ENCODE measurements around the gene SND1. TPM values are rescaled to one million over a fixed set of nuclear protein-coding genes. Genes with fewer than 3 reads are reported as not detected.

The SND1 gene
- total and polyA plus RNA-seq, 10 of the 15 experiments (the other 5 are each of a cell fraction or from before 2014, with no cell fraction given), result 52.4 to 270 (median 146) TPM

DNA sequence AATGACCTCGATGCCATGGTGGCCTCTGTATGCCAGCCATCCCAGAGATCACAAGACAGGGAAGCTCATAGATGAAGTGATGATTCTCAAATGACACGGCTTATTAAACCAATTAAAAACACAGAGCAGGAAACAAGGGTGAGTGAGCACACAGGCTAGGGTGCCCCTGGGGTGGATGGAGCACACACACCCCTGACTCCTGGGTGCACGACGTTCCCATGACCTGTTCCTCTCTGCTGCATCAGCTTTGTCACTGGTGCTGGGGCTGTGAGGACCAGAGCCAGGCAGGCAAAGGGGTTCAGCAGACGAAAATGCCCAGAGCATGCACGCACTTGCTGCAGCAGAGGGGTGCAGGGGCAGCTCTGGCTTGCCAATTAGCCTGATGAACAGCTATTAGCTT is 465.7 kb downstream of the SND1 start:
- Histone ChIP-seq H3K27me3 (replicated peaks in 1 of 2; ENCODE audit: control insufficient read depth in 2 of 2, insufficient read depth in 2 of 2, low read length in 1 of 2) (no peaks in the 10 kb centered on the region; a peak in 1 of 4 replicates), H3K27ac (ENCODE audit: control insufficient read depth, insufficient read depth) (no peak overlapping the region), H3K4me2 (ENCODE audit: control insufficient read depth, insufficient read depth) (no peak overlapping the region), H3K9ac (ENCODE audit: control insufficient read depth, insufficient read depth, low read length) (no peak overlapping the region), H3K9me3 (replicated peaks; ENCODE audit: control insufficient read depth, insufficient read depth, low read length) (no peaks in the 10 kb centered on the region), H3K4me1 (ENCODE audit: control insufficient read depth, insufficient read depth, low read length) (peaks cover 4% of the 10 kb centered on the region; the same call in 1 of the 2 replicates), H3K79me2 (ENCODE audit: control insufficient read depth, insufficient read depth, low read length) (no peaks in the 10 kb centered on the region), H4K20me1 (ENCODE audit: control insufficient read depth, insufficient read depth) (no peaks in the 10 kb centered on the region), H3K4me3 (no peak overlapping the region), H2AFZ (ENCODE audit: control insufficient read depth, low read depth, low read length) (no peak overlapping the region), H3K36me3 (ENCODE audit: control insufficient read depth in 2 of 2, insufficient read depth in 2 of 2, low read length in 1 of 2) (no peaks in the 10 kb centered on the region)
- TF ChIP-seq CBX3 (IDR thresholded peaks at IDR 0.05; ENCODE audit: borderline replicate concordance, low read depth) (no peak), JUNB (IDR thresholded peaks at IDR 0.05) (no peak), RAD21 (IDR thresholded peaks at IDR 0.05; ENCODE audit: insufficient read depth, low read depth, low read length) (no peak), ZNF24 (IDR thresholded peaks at IDR 0.05) (no peak), BHLHE40 (IDR thresholded peaks at IDR 0.05; ENCODE audit: borderline replicate concordance in 1 of 2, low read depth in 2 of 2, low read length in 1 of 2) (no peak), MYB (IDR thresholded peaks at IDR 0.05; ENCODE audit: borderline replicate concordance, low read depth, low read length) (no peak), NRF1 (conservative IDR thresholded peaks at IDR 0.05; ENCODE audit: low read depth, low read length) (no peak), CREM (IDR thresholded peaks at IDR 0.05; ENCODE audit: low read depth) (no peak)
- FAIRE-seq, result no peak
- ChIA-PET POLR2A (interaction anchor here (0.6 kb wide), 1 partner anchor 408 kb away, joined by 7 read pairs; no protein-coding TSS in a partner anchor), RAD21 (ENCODE audit: unreplicated experiment) (no interaction called here), SMC1A (ENCODE audit: uncharacterized antibody, unreplicated experiment) (interaction anchor here (0.7 to 1.3 kb wide), 2 partner anchors 9 to 14 kb away, joined by 3 read pairs; no protein-coding TSS in a partner anchor), CTCF (no interaction called here)
- in situ Hi-C loops (cut with MboI) (no loop called here), intact Hi-C loops (cut with micrococcal nuclease; ENCODE audit: unreplicated experiment) (no loop called here)
- BruUV-seq (replicated peaks), result no TSS peak
- WGBS (ENCODE audit: insufficient coverage, insufficient replicate concordance, low lambda C conversion rate, missing lambda C conversion rate), result 21% methylated on average over 6 of the region's 6 CpGs
- DNase-seq (ENCODE audit: low read depth, low spot score), result no peak
- ATAC-seq, result no peak; the same call in 2 of the 3 replicates

DNA sequence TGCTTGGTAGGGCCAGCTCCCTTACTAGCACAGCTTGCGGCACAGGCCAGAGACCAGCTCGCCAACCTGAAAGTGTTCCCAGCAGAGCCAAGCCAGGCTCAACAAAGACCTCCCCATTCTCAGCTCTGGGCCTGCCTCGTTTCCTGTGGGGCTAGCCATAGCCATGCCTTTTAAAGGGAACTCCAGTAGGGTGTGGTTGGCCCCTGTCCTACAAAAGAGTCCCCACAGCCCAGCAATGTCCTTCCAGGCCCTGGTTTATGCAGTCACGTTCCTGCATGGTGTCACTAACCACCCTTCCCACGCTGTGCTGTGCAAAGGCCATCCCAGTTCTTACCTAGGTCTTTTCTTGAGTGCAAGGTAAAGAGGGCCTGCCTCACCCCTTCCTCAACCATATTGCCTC is 467.0 kb downstream of the SND1 start:
- Histone ChIP-seq H4K20me1 (ENCODE audit: control insufficient read depth, insufficient read depth) (no peaks in the 10 kb centered on the region), H3K9me3 (replicated peaks; ENCODE audit: control insufficient read depth, insufficient read depth, low read length) (no peaks in the 10 kb centered on the region), H3K9ac (ENCODE audit: control insufficient read depth, insufficient read depth, low read length) (no peak overlapping the region), H3K27me3 (replicated peaks in 1 of 2; ENCODE audit: control insufficient read depth in 2 of 2, insufficient read depth in 2 of 2, low read length in 1 of 2) (peaks cover 0 to 3% of the 10 kb centered on the region in 2 experiments; a peak in 2 of 4 replicates), H3K27ac (ENCODE audit: control insufficient read depth, insufficient read depth) (no peak overlapping the region), H2AFZ (ENCODE audit: control insufficient read depth, low read depth, low read length) (no peak overlapping the region), H3K4me1 (ENCODE audit: control insufficient read depth, insufficient read depth, low read length) (no peaks in the 10 kb centered on the region), H3K79me2 (ENCODE audit: control insufficient read depth, insufficient read depth, low read length) (no peaks in the 10 kb centered on the region), H3K4me2 (ENCODE audit: control insufficient read depth, insufficient read depth) (no peak overlapping the region), H3K4me3 (no peak overlapping the region), H3K36me3 (ENCODE audit: control insufficient read depth in 2 of 2, insufficient read depth in 2 of 2, low read length in 1 of 2) (no peaks in the 10 kb centered on the region)
- in situ Hi-C loops (cut with MboI) (no loop called here), intact Hi-C loops (cut with micrococcal nuclease; ENCODE audit: unreplicated experiment) (no loop called here)
- WGBS (ENCODE audit: insufficient coverage, insufficient replicate concordance, low lambda C conversion rate, missing lambda C conversion rate), result 30% methylated on average over 5 of the region's 5 CpGs
- DNase-seq (ENCODE audit: low read depth, low spot score) (no peak), ATAC-seq (no peak), FAIRE-seq (no peak)
- TF ChIP-seq JUND (IDR thresholded peaks at IDR 0.05; ENCODE audit: low read depth, low read length) (no peak), RB1 (IDR thresholded peaks at IDR 0.05; ENCODE audit: borderline replicate concordance) (no peak), NFYB (IDR thresholded peaks at IDR 0.05; ENCODE audit: insufficient read depth, low read depth, low read length) (no peak)
- TF ChIP-seq, protein P1, sequence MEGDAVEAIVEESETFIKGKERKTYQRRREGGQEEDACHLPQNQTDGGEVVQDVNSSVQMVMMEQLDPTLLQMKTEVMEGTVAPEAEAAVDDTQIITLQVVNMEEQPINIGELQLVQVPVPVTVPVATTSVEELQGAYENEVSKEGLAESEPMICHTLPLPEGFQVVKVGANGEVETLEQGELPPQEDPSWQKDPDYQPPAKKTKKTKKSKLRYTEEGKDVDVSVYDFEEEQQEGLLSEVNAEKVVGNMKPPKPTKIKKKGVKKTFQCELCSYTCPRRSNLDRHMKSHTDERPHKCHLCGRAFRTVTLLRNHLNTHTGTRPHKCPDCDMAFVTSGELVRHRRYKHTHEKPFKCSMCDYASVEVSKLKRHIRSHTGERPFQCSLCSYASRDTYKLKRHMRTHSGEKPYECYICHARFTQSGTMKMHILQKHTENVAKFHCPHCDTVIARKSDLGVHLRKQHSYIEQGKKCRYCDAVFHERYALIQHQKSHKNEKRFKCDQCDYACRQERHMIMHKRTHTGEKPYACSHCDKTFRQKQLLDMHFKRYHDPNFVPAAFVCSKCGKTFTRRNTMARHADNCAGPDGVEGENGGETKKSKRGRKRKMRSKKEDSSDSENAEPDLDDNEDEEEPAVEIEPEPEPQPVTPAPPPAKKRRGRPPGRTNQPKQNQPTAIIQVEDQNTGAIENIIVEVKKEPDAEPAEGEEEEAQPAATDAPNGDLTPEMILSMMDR (IDR thresholded peaks at IDR 0.05 in 2 of 3, conservative IDR thresholded peaks at IDR 0.05 in 1 of 3; ENCODE audit: control insufficient read depth in 2 of 3, extremely low read depth in 1 of 3, insufficient read depth in 1 of 3, low read depth in 3 of 3, low read length in 3 of 3), result no peak
- RAD21 ChIA-PET (ENCODE audit: unreplicated experiment), result no interaction called here
- POLR2A ChIA-PET, result no interaction called here
- CTCF ChIA-PET, result no interaction called here
- SMC1A ChIA-PET (ENCODE audit: uncharacterized antibody, unreplicated experiment), result no interaction called here
- BruUV-seq (replicated peaks), result no TSS peak

Data from GM12878 (cell line).